HEK293 (cell line): ENCODE results near the gene LRRTM2.
A peak's percentile ranks its signal among the peaks of the same experiment; 100 is the strongest.

Experiments used
- CTCF ChIA-PET: fragments of 350-600 bp; formaldehyde crosslinking; extraction: SDS; loops from one replicate; lab custom pipeline; 2021; ENCODE audit warnings: antibody characterized with exemption; lab: Yijun Ruan, JAX
- POLR2A ChIA-PET: fragments of 300-600 bp; formaldehyde crosslinking; extraction: SDS; loops from one replicate; lab custom pipeline; 2020; ENCODE audit warnings: antibody characterized with exemption, inconsistent platforms; lab: Yijun Ruan, JAX
- H3K27ac ChIP-seq: fragments of 200-500 bp; sonication (Bioruptor generic); 2 replicates; pipeline ENCODE4 v1.5.1; 2014; ENCODE audit warnings: low read depth, low read length, control low read depth, inconsistent platforms; ENCODE audit errors: extremely low read depth
- H3K36me3 ChIP-seq, 2 experiments: fragments of 200-500 bp in 1 of 2; sonication (Bioruptor generic) in 1 of 2; 1 replicate in 1 of 2; 2 replicates in 1 of 2; pipeline ENCODE4 v1.5.1; 2014 to 2017; ENCODE audit warnings: inconsistent platforms in 2 of 2, low read length in 2 of 2; ENCODE audit not compliant: control insufficient read depth in 2 of 2, insufficient read depth in 1 of 2
- H3K4me1 ChIP-seq: fragments of 200-500 bp; sonication (Bioruptor generic); 2 replicates; pipeline ENCODE4 v1.5.1; 2014; ENCODE audit warnings: mild to moderate bottlenecking, low read length, inconsistent platforms; ENCODE audit not compliant: control insufficient read depth, insufficient read depth
- H3K4me3 ChIP-seq: 2 replicates; pipeline ENCODE4 v1.5.1; 2011; ENCODE audit warnings: low read depth, mild to moderate bottlenecking, control low read depth, low read length, moderate library complexity
- H3K9me3 ChIP-seq: fragments of 200-500 bp; sonication (Bioruptor generic); 2 replicates; pipeline ENCODE4 v1.5.1; 2014; ENCODE audit warnings: low read depth, low read length, inconsistent platforms; ENCODE audit not compliant: control insufficient read depth, insufficient read depth
- GLI4 ChIP-seq: fragments of 450-650 bp; formaldehyde crosslinking; IDR thresholded peaks from 2 replicates; pipeline ENCODE4 v1.5.1; 2016; ENCODE audit warnings: missing biosample characterization, missing genetic modification characterization
- GLIS1 ChIP-seq: fragments of 450-650 bp; formaldehyde crosslinking; IDR thresholded peaks from 2 replicates; pipeline ENCODE4 v1.5.1; 2016; ENCODE audit warnings: missing biosample characterization, missing genetic modification characterization
- HOXA7 ChIP-seq: sonication (generic); formaldehyde crosslinking; IDR thresholded peaks from 2 replicates; pipeline ENCODE4 v1.8.1; 2022; ENCODE audit warnings: missing genetic modification reagents, borderline replicate concordance
- KLF16 ChIP-seq: fragments of 450-650 bp; formaldehyde crosslinking; IDR thresholded peaks from 2 replicates; pipeline ENCODE4 v1.5.1; 2017; ENCODE audit warnings: missing biosample characterization, missing genetic modification characterization
- MZF1 ChIP-seq: fragments of 450-650 bp; formaldehyde crosslinking; IDR thresholded peaks from 2 replicates; pipeline ENCODE4 v1.5.1; 2017; ENCODE audit warnings: missing biosample characterization, missing genetic modification characterization, borderline replicate concordance
- SP2 ChIP-seq: fragments of 450-650 bp; formaldehyde crosslinking; IDR thresholded peaks from 2 replicates; pipeline ENCODE4 v1.5.1; 2016; ENCODE audit warnings: missing biosample characterization, missing genetic modification characterization
- ZBTB17 ChIP-seq: fragments of 450-650 bp; formaldehyde crosslinking; IDR thresholded peaks from 2 replicates; pipeline ENCODE4 v1.5.1; 2016; ENCODE audit warnings: missing biosample characterization, missing genetic modification characterization
- ZFHX2 ChIP-seq: fragments of 450-650 bp; formaldehyde crosslinking; conservative IDR thresholded peaks from 2 replicates; pipeline ENCODE4 v1.5.1; 2016; ENCODE audit warnings: missing biosample characterization, missing genetic modification characterization
- ZNF112 ChIP-seq: fragments of 450-650 bp; formaldehyde crosslinking; IDR thresholded peaks from 2 replicates; pipeline ENCODE4 v1.5.0; 2017; ENCODE audit warnings: missing biosample characterization, missing genetic modification characterization
- ZNF133 ChIP-seq: fragments of 450-650 bp; formaldehyde crosslinking; IDR thresholded peaks from 2 replicates; pipeline ENCODE4 v1.5.1; 2016; ENCODE audit warnings: missing biosample characterization, missing genetic modification characterization
- ZNF138 ChIP-seq: fragments of 450-650 bp; formaldehyde crosslinking; IDR thresholded peaks from 2 replicates; pipeline ENCODE4 v1.5.1; 2016; ENCODE audit warnings: missing biosample characterization, missing genetic modification characterization, borderline replicate concordance
- ZNF24 ChIP-seq: fragments of 450-650 bp; formaldehyde crosslinking; IDR thresholded peaks from 2 replicates; pipeline ENCODE4 v1.5.1; 2016; ENCODE audit warnings: missing biosample characterization, missing genetic modification characterization
- ZNF37A ChIP-seq: fragments of 450-650 bp; IDR thresholded peaks from 2 replicates; pipeline ENCODE4 v1.5.1; 2018; ENCODE audit warnings: missing biosample characterization, missing genetic modification characterization
- ZNF391 ChIP-seq: fragments of 450-650 bp; formaldehyde crosslinking; IDR thresholded peaks from 2 replicates; pipeline ENCODE4 v1.5.1; 2016; ENCODE audit warnings: low read depth, missing biosample characterization, missing genetic modification characterization, borderline replicate concordance
- ZNF433 ChIP-seq: fragments of 450-650 bp; formaldehyde crosslinking; IDR thresholded peaks from 2 replicates; pipeline ENCODE4 v1.5.1; 2016; ENCODE audit warnings: missing biosample characterization, missing genetic modification characterization, low read depth
- ZNF544 ChIP-seq: fragments of 450-650 bp; formaldehyde crosslinking; IDR thresholded peaks from 2 replicates; pipeline ENCODE4 v1.5.0; 2017; ENCODE audit warnings: missing biosample characterization, missing genetic modification characterization
- ZNF555 ChIP-seq: fragments of 450-650 bp; formaldehyde crosslinking; conservative IDR thresholded peaks from 2 replicates; pipeline ENCODE4 v1.5.1; 2017; ENCODE audit warnings: missing biosample characterization, mild to moderate bottlenecking, missing genetic modification characterization, inconsistent platforms
- ZNF654 ChIP-seq: fragments of 450-650 bp; formaldehyde crosslinking; IDR thresholded peaks from 2 replicates; pipeline ENCODE4 v1.5.1; 2016; ENCODE audit warnings: low read depth, missing biosample characterization, missing genetic modification characterization
- ZNF785 ChIP-seq: fragments of 450-650 bp; formaldehyde crosslinking; IDR thresholded peaks from 2 replicates; pipeline ENCODE4 v1.5.1; 2016; ENCODE audit warnings: missing biosample characterization, missing genetic modification characterization
- ZSCAN30 ChIP-seq: fragments of 450-650 bp; IDR thresholded peaks from 2 replicates; pipeline ENCODE4 v1.5.1; 2018; ENCODE audit warnings: missing biosample characterization, mild to moderate bottlenecking, missing genetic modification characterization, moderate library complexity
- TF ChIP-seq, protein P1 (sequence below): fragments of 450-650 bp; formaldehyde crosslinking; IDR thresholded peaks from 2 replicates; pipeline ENCODE4 v1.5.1; 2016; ENCODE audit warnings: missing biosample characterization, missing genetic modification characterization
- TF ChIP-seq, protein P2 (sequence below): fragments of 450-650 bp; formaldehyde crosslinking; IDR thresholded peaks from 2 replicates; pipeline ENCODE4 v1.5.1; 2016; ENCODE audit warnings: missing biosample characterization, missing genetic modification characterization
- TF ChIP-seq, protein P3 (sequence below): fragments of 450-650 bp; formaldehyde crosslinking; IDR thresholded peaks from 2 replicates; pipeline ENCODE4 v1.5.1; 2016; ENCODE audit warnings: missing biosample characterization, missing genetic modification characterization
- TF ChIP-seq, protein P4 (sequence below): fragments of 450-650 bp; formaldehyde crosslinking; IDR thresholded peaks from 2 replicates; pipeline ENCODE4 v1.5.1; 2017; ENCODE audit warnings: missing biosample characterization, missing genetic modification characterization
- TF ChIP-seq, protein P5 (sequence below): fragments of 450-650 bp; formaldehyde crosslinking; IDR thresholded peaks from 2 replicates; pipeline ENCODE4 v1.5.1; 2016; ENCODE audit warnings: missing biosample characterization, missing genetic modification characterization

LRRTM2 gene

DNA sequence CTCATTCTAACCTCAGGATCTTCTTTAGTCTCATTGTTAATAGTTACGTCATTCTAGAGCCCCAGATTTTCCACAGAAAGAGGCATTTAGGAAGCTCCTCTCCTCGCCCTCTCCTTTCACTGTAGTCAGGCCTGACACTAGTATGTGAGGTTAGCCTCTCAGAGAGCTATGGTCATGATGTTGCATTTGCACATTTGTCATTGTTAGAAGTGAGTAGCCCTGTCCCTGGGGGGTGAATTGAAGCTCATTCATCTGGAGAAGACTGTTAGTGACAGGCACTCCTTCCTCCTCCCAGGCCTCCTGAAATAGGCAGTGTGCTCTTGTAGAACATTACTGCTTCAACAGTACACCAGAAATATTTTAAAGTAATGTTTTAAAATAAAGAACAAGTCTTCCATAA is 26.6 kb upstream of the LRRTM2 start:
- Histone ChIP-seq H3K4me3 (no peak overlapping the region), H3K4me1 (no peaks in the 10 kb centered on the region)
- TF ChIP-seq GLIS1 (tag by site-specific recombination) (peak; percentile 60), ZNF785 (tag by site-specific recombination) (no peak)
- TF ChIP-seq, all 188 proteins: peak for 1
- Histone ChIP-seq H3K9me3 (no peaks in the 10 kb centered on the region), H3K36me3 (peaks cover 11 to 41% of the 10 kb centered on the region in 2 experiments; a peak in 2 of 3 replicates), H3K27ac (no peak overlapping the region)
- ChIA-PET POLR2A (no interaction called here), CTCF (no interaction called here)

DNA sequence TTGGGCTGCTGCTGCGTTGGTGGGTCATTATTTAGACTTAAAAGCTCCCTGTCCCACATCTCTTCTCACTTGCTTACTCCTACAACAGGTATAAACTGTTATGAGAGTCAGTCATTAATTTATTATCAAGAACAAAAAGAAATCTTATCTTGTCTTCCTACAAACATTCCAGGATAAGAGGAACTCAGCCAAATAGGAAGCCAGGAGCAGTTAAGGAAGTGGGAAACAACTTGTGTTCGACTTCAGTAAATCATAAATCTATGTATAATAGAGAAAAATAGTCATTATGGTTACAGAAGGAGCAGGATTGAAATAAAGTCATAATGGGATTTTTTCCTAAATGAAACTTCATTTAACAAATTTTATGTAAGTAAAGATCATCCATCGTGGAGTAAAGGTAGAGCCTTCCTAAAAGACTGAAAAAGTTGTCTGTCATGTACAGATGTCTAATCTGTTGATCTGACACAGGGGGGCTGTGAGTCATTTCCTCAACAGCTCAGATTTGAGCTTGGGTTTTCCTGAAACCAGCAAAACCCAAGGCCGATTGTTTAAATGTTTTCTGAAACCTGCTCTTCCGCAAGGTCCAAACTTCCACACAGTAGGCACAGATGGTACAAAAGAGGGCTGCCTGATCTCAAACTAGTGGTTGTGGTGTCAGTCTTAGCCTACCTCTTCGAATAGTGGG is 25.3 kb upstream of the LRRTM2 start:
- ChIA-PET POLR2A (no interaction called here), CTCF (interaction anchor here (1.0 kb wide), 1 partner anchor 49 kb away, joined by 3 read pairs; no protein-coding TSS in a partner anchor)
- Histone ChIP-seq H3K27ac (no peak overlapping the region), H3K36me3 (peaks cover 11 to 28% of the 10 kb centered on the region in 2 experiments; a peak in 2 of 3 replicates), H3K4me1 (no peaks in the 10 kb centered on the region), H3K4me3 (no peak overlapping the region), H3K9me3 (no peaks in the 10 kb centered on the region)
- TF ChIP-seq ZNF654, result no peak
- no peak for TF ChIP-seq ZNF433 (tag by site-specific recombination)
- TF ChIP-seq, protein P1, sequence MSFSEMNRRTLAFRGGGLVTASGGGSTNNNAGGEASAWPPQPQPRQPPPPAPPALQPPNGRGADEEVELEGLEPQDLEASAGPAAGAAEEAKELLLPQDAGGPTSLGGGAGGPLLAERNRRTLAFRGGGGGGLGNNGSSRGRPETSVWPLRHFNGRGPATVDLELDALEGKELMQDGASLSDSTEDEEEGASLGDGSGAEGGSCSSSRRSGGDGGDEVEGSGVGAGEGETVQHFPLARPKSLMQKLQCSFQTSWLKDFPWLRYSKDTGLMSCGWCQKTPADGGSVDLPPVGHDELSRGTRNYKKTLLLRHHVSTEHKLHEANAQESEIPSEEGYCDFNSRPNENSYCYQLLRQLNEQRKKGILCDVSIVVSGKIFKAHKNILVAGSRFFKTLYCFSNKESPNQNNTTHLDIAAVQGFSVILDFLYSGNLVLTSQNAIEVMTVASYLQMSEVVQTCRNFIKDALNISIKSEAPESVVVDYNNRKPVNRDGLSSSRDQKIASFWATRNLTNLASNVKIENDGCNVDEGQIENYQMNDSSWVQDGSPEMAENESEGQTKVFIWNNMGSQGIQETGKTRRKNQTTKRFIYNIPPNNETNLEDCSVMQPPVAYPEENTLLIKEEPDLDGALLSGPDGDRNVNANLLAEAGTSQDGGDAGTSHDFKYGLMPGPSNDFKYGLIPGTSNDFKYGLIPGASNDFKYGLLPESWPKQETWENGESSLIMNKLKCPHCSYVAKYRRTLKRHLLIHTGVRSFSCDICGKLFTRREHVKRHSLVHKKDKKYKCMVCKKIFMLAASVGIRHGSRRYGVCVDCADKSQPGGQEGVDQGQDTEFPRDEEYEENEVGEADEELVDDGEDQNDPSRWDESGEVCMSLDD (tag by site-specific recombination), result no peak
- no peak for TF ChIP-seq ZNF555
- no peak for TF ChIP-seq ZNF391
- TF ChIP-seq ZFHX2 (tag by site-specific recombination), result no peak
- no peak for TF ChIP-seq ZNF544 (tag by site-specific recombination)
- TF ChIP-seq ZNF138 (tag by site-specific recombination), result no peak
- no peak for TF ChIP-seq ZNF785 (tag by site-specific recombination)
- no peak for TF ChIP-seq KLF16 (tag by site-specific recombination)
- TF ChIP-seq, protein P2, sequence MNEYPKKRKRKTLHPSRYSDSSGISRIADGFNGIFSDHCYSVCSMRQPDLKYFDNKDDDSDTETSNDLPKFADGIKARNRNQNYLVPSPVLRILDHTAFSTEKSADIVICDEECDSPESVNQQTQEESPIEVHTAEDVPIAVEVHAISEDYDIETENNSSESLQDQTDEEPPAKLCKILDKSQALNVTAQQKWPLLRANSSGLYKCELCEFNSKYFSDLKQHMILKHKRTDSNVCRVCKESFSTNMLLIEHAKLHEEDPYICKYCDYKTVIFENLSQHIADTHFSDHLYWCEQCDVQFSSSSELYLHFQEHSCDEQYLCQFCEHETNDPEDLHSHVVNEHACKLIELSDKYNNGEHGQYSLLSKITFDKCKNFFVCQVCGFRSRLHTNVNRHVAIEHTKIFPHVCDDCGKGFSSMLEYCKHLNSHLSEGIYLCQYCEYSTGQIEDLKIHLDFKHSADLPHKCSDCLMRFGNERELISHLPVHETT, result no peak
- no peak for TF ChIP-seq HOXA7
- TF ChIP-seq ZBTB17, result no peak
- TF ChIP-seq, protein P3, sequence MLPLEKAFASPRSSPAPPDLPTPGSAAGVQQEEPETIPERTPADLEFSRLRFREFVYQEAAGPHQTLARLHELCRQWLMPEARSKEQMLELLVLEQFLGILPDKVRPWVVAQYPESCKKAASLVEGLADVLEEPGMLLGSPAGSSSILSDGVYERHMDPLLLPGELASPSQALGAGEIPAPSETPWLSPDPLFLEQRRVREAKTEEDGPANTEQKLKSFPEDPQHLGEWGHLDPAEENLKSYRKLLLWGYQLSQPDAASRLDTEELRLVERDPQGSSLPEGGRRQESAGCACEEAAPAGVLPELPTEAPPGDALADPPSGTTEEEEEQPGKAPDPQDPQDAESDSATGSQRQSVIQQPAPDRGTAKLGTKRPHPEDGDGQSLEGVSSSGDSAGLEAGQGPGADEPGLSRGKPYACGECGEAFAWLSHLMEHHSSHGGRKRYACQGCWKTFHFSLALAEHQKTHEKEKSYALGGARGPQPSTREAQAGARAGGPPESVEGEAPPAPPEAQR (tag by site-specific recombination), result no peak
- TF ChIP-seq ZSCAN30, result no peak
- TF ChIP-seq ZNF24 (tag by site-specific recombination), result no peak

DNA sequence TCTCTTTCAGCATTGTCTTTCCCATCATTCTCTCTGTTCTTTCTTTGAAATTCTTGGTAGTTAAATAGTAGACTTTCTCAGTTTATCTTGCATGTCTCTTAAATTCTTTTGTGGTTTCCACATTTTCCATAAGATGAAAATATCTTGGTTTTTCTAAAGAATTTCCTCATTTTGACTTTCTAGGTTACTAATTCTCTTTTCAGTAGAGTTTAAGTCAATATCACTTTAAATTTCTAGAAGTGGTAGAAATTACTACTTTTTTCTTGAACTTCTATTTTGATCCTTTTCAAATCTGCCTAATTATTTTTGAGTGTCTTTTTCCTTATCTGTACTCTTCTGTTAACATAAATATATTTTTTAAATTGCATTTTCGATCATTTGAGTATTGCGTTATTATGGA is 23.6 kb upstream of the LRRTM2 start:
- ChIA-PET POLR2A (no interaction called here), CTCF (interaction anchor here (0.5 to 0.8 kb wide), 2 partner anchors 20 to 96 kb away, joined by 3 read pairs; no protein-coding TSS in a partner anchor)
- H3K4me1 ChIP-seq, result no peaks in the 10 kb centered on the region
- H3K9me3 ChIP-seq, result no peaks in the 10 kb centered on the region
- H3K4me3 ChIP-seq, result no peak overlapping the region
- no peak overlapping the region for H3K27ac ChIP-seq
- peaks cover 3 to 15% of the 10 kb centered on the region in 2 experiments; a peak in 2 of 3 replicates for H3K36me3 ChIP-seq
- TF ChIP-seq, protein P4, sequence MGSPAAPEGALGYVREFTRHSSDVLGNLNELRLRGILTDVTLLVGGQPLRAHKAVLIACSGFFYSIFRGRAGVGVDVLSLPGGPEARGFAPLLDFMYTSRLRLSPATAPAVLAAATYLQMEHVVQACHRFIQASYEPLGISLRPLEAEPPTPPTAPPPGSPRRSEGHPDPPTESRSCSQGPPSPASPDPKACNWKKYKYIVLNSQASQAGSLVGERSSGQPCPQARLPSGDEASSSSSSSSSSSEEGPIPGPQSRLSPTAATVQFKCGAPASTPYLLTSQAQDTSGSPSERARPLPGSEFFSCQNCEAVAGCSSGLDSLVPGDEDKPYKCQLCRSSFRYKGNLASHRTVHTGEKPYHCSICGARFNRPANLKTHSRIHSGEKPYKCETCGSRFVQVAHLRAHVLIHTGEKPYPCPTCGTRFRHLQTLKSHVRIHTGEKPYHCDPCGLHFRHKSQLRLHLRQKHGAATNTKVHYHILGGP (tag by site-specific recombination), result no peak
- TF ChIP-seq MZF1 (tag by site-specific recombination) (no peak), SP2 (tag by site-specific recombination) (no peak), ZNF112 (no peak), GLI4 (tag by site-specific recombination) (no peak), ZNF133 (tag by site-specific recombination) (no peak), ZNF37A (tag by site-specific recombination) (no peak)
- TF ChIP-seq, protein P5, sequence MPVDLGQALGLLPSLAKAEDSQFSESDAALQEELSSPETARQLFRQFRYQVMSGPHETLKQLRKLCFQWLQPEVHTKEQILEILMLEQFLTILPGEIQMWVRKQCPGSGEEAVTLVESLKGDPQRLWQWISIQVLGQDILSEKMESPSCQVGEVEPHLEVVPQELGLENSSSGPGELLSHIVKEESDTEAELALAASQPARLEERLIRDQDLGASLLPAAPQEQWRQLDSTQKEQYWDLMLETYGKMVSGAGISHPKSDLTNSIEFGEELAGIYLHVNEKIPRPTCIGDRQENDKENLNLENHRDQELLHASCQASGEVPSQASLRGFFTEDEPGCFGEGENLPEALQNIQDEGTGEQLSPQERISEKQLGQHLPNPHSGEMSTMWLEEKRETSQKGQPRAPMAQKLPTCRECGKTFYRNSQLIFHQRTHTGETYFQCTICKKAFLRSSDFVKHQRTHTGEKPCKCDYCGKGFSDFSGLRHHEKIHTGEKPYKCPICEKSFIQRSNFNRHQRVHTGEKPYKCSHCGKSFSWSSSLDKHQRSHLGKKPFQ (tag by site-specific recombination), result no peak
